GM23248 (cell line): Measurements from ENCODE around the gene XPNPEP1. TPM values are rescaled to one million over a fixed set of nuclear protein-coding genes. Genes with fewer than 3 reads are reported as not detected.

Experiments
- DNase-seq: peaks from one replicate; pipeline ENCODE4 v3.0.0-alpha.2; 2015
- H2AFZ ChIP-seq: fragments of 200-600 bp; sonication (generic); 2 replicates; pipeline ENCODE4 v1.6.1; 2016; ENCODE audit warnings: antibody characterized with exemption
- H3F3A ChIP-seq: fragments of 200-600 bp; sonication (generic); 2 replicates; pipeline ENCODE4 v1.6.1; 2016; ENCODE audit warnings: mild to moderate bottlenecking, antibody characterized with exemption, mixed run types; ENCODE audit not compliant: insufficient read depth
- H3K27ac ChIP-seq: fragments of 200-600 bp; sonication (generic); 2 replicates; pipeline ENCODE4 v1.5.1; 2016; ENCODE audit warnings: mild to moderate bottlenecking
- H3K27me3 ChIP-seq: fragments of 200-600 bp; sonication (generic); replicated peaks from 2 replicates; pipeline ENCODE4 v1.6.1; 2016; ENCODE audit warnings: mild to moderate bottlenecking; ENCODE audit not compliant: insufficient read depth
- H3K36me3 ChIP-seq: fragments of 200-600 bp; sonication (generic); 2 replicates; pipeline ENCODE4 v1.6.1; 2016; ENCODE audit warnings: low read depth, mild to moderate bottlenecking
- H3K4me1 ChIP-seq: fragments of 200-600 bp; sonication (generic); 2 replicates; pipeline ENCODE4 v1.6.1; 2016; ENCODE audit warnings: mild to moderate bottlenecking; ENCODE audit not compliant: insufficient read depth
- H3K4me2 ChIP-seq: fragments of 200-600 bp; sonication (generic); one replicate; pipeline ENCODE4 v1.6.1; 2016; ENCODE audit warnings: mild to moderate bottlenecking; ENCODE audit not compliant: unreplicated experiment
- H3K4me3 ChIP-seq: fragments of 200-600 bp; sonication (generic); 2 replicates; pipeline ENCODE4 v1.5.1; 2016; ENCODE audit warnings: mild to moderate bottlenecking
- H3K79me2 ChIP-seq: fragments of 200-600 bp; sonication (generic); 2 replicates; pipeline ENCODE4 v1.6.1; 2016; ENCODE audit warnings: mild to moderate bottlenecking; ENCODE audit not compliant: insufficient read depth
- H3K9ac ChIP-seq: fragments of 200-600 bp; sonication (generic); 2 replicates; pipeline ENCODE4 v1.6.1; 2016; ENCODE audit warnings: mild to moderate bottlenecking
- H3K9me2 ChIP-seq: fragments of 200-600 bp; sonication (generic); 2 replicates; pipeline ENCODE4 v1.6.1; 2016; ENCODE audit warnings: mixed run types, mild to moderate bottlenecking, moderate library complexity; ENCODE audit not compliant: insufficient read depth
- H3K9me3 ChIP-seq: fragments of 200-600 bp; sonication (generic); one replicate; pipeline ENCODE4 v1.6.1; 2017; ENCODE audit warnings: low read depth
- H4K20me1 ChIP-seq: fragments of 200-600 bp; sonication (generic); 2 replicates; pipeline ENCODE4 v1.6.0; 2016; ENCODE audit not compliant: insufficient read depth
- EZH2 ChIP-seq: fragments of 200-600 bp; sonication (generic); IDR thresholded peaks from 2 replicates; pipeline ENCODE4 v1.6.1; 2018; ENCODE audit warnings: antibody characterized with exemption, mild to moderate bottlenecking; ENCODE audit not compliant: insufficient read depth, poor library complexity, severe bottlenecking
- EZH2phosphoT487 ChIP-seq: fragments of 200-600 bp; sonication (generic); IDR thresholded peaks from 2 replicates; pipeline ENCODE4 v1.6.1; 2018; ENCODE audit warnings: antibody characterized with exemption, moderate library complexity, mild to moderate bottlenecking, low read depth; ENCODE audit not compliant: insufficient read depth
- WGBS, 2 experiments: methylation state at CpG; one replicate each; pipeline ENCODE4 v1.1.6; 2015 to 2017; ENCODE audit warnings: low lambda C conversion rate in 2 of 2, low coverage in 1 of 2; ENCODE audit errors: missing lambda C conversion rate in 2 of 2; 5-methylcytosine and 5-hydroxymethylcytosine counted together
- in situ Hi-C: fragments of 300-500 bp; cut with MboI; formaldehyde crosslinking; loops from 2 replicates; pipeline ENCODE4 v1.15.0; 2020
- polyA plus RNA-seq: library from polyadenylated mRNA; unstranded; fragments of >200 nt; fragmentation: Nextera tagmentation; extraction: Ambion mirVana; gene quantifications from 2 replicates; pipeline ENCODE4 v1.2.1, GENCODE V29; 2016
- total RNA-seq: library from RNA; depleted of rRNA; stranded (reverse); fragments of >200 nt; shearing (Covaris generic); gene quantifications from 2 replicates; pipeline ENCODE4 v1.2.3, GENCODE V29; 2014

XPNPEP1 gene
- total and polyA plus RNA-seq, 2 experiments from 2014 or later = 48.2 to 108 TPM

- no peak for DNase-seq
- no peak overlapping the region for H3K27ac ChIP-seq
- H2AFZ ChIP-seq = no peak overlapping the region
- TF ChIP-seq EZH2phosphoT487 (no peak), EZH2 (no peak)
- H3K4me3 ChIP-seq = no peak overlapping the region
- no peak overlapping the region for H3K4me2 ChIP-seq
- H4K20me1 ChIP-seq = no peaks in the 10 kb centered on the region
- 88 to 95% methylated on average over 1 of the region's 1 CpG for WGBS, 2 experiments
- peaks cover 8% of the 10 kb centered on the region; the same call in 1 of the 2 replicates for H3F3A ChIP-seq
- in situ Hi-C loops = no loop called here
- no peaks in the 10 kb centered on the region for H3K9me2 ChIP-seq
- H3K9me3 ChIP-seq = no peaks in the 10 kb centered on the region
- H3K36me3 ChIP-seq = no peaks in the 10 kb centered on the region
- H3K79me2 ChIP-seq = no peaks in the 10 kb centered on the region
- no peak overlapping the region for H3K9ac ChIP-seq
- no peaks in the 10 kb centered on the region for H3K27me3 ChIP-seq
- H3K4me1 ChIP-seq = peaks cover 6% of the 10 kb centered on the region; the same call in 1 of the 2 replicates
These were observed 16.8 kb upstream of the XPNPEP1 start for GRCh38 chr10:109940117-109940516.

GRCh38 chr10:109939315-109939961 is 16.1 kb upstream of the XPNPEP1 start:
- Histone ChIP-seq H4K20me1 (no peaks in the 10 kb centered on the region), H3F3A (peaks cover 14% of the 10 kb centered on the region), H3K27me3 (no peaks in the 10 kb centered on the region), H3K9me2 (no peaks in the 10 kb centered on the region), H3K27ac (no peak overlapping the region), H3K79me2 (no peaks in the 10 kb centered on the region), H3K4me2 (no peak overlapping the region), H3K9ac (no peak overlapping the region), H3K4me3 (no peak overlapping the region), H3K4me1 (peaks cover 9% of the 10 kb centered on the region; the same call in 1 of the 2 replicates), H3K36me3 (no peaks in the 10 kb centered on the region), H2AFZ (no peak overlapping the region), H3K9me3 (no peaks in the 10 kb centered on the region)
- in situ Hi-C loops = no loop called here
- WGBS, 2 experiments = 78 to 79% methylated on average over 3 of the region's 3 CpGs
- peak; percentile 11 for DNase-seq
- TF ChIP-seq EZH2 (no peak), EZH2phosphoT487 (no peak)

- in situ Hi-C loops = no loop called here
These were observed 14.3 kb upstream of the XPNPEP1 start for GRCh38 chr10:109937460-109938065.

GRCh38 chr10:109934958-109935793 is 11.9 kb upstream of the XPNPEP1 start:
- Histone ChIP-seq H3K9ac (no peak overlapping the region), H3K4me1 (peaks cover 20% of the 10 kb centered on the region), H3K4me3 (no peak overlapping the region), H3K27me3 (no peaks in the 10 kb centered on the region), H3K27ac (peak overlapping the region; percentile 32; the same call in 1 of the 2 replicates), H3F3A (peaks cover 20% of the 10 kb centered on the region), H3K4me2 (peak overlapping the region; percentile 57), H3K9me3 (no peaks in the 10 kb centered on the region), H3K36me3 (no peaks in the 10 kb centered on the region), H4K20me1 (no peaks in the 10 kb centered on the region), H3K79me2 (no peaks in the 10 kb centered on the region), H3K9me2 (no peaks in the 10 kb centered on the region), H2AFZ (peak overlapping the region; percentile 18; the same call in 1 of the 2 replicates)
- TF ChIP-seq EZH2phosphoT487 (0 out of 2 replicates have a peak, but pooled peaks have one; percentile 55), EZH2 (no peak)
- in situ Hi-C loops = no loop called here
- 33 to 37% methylated on average over 5 of the region's 5 CpGs for WGBS, 2 experiments
- DNase-seq = peak; percentile 65

More at GRCh38 chr10:109937460-109938065, 14.3 kb upstream of the XPNPEP1 start:
- Histone ChIP-seq H3K9ac (no peak overlapping the region), H3K27me3 (no peaks in the 10 kb centered on the region), H3K4me3 (no peak overlapping the region), H2AFZ (no peak overlapping the region), H3K9me2 (no peaks in the 10 kb centered on the region), H4K20me1 (no peaks in the 10 kb centered on the region), H3K4me1 (peaks cover 10% of the 10 kb centered on the region), H3K36me3 (no peaks in the 10 kb centered on the region), H3K9me3 (no peaks in the 10 kb centered on the region), H3K27ac (no peak overlapping the region), H3K4me2 (no peak overlapping the region), H3K79me2 (no peaks in the 10 kb centered on the region), H3F3A (peaks cover 18% of the 10 kb centered on the region)
- TF ChIP-seq EZH2phosphoT487 (no peak), EZH2 (no peak)
- DNase-seq = no peak
- 80% methylated on average over 6 of the region's 6 CpGs for whole genome bisulfite sequencing, 2 experiments
